ENCODE data around the gene TFE3. TPM values are rescaled to one million over a fixed set of nuclear protein-coding genes. Genes with fewer than 3 reads are reported as not detected.
"Not testable (repeated sequence)": the region's sequence is repeated elsewhere in the genome, so short reads cannot be mapped to it uniquely, and the experiment has no call there.

The TFE3 gene
- total RNA-seq, 6 donors from 2014 or later = 44.4 to 99.7 (median 72.3) TPM

GRCh38 chrX:48989483-48989882, 53.7 kb downstream of the TFE3 start:
- 55 to 65% methylated on average over 2 to 4 of the region's 4 CpGs for WGBS, 2 donors

GRCh38 chrX:48983896-48984295, 59.3 kb downstream of the TFE3 start:
- no peak overlapping the region for H3K27ac ChIP-seq
- ATAC-seq (ENCODE audit: low FRiP score in 2 of 2) = no peak
- H3K27me3 ChIP-seq = no peaks in the 10 kb centered on the region
- no peaks in the 10 kb centered on the region for H3K4me1 ChIP-seq
- WGBS, 2 donors = 81 to 84% methylated on average over 3 of the region's 3 CpGs
- peaks cover 0 to 59% (median 34%) of the 10 kb centered on the region in 4 donors for H3K36me3 ChIP-seq
- DNase-seq = no peak
- H3K9me3 ChIP-seq = no peaks in the 10 kb centered on the region
- no peak for TF ChIP-seq POLR2AphosphoS5 (IDR thresholded peaks at IDR 0.05)
- TF ChIP-seq CTCF (IDR thresholded peaks at IDR 0.05) = no peak
- no peak overlapping the region for H3K4me3 ChIP-seq

More at GRCh38 chrX:48989483-48989882, 53.7 kb downstream of the TFE3 start:
- H3K4me3 ChIP-seq = no peak overlapping the region
- H3K27me3 ChIP-seq = no peaks in the 10 kb centered on the region
- peaks cover 0 to 59% (median 22%) of the 10 kb centered on the region in 4 donors for H3K36me3 ChIP-seq
- H3K4me1 ChIP-seq = no peaks in the 10 kb centered on the region
- no peak overlapping the region for H3K27ac ChIP-seq
- DNase-seq (no peak), ATAC-seq (ENCODE audit: low FRiP score in 2 of 2) (no peak)
- TF ChIP-seq POLR2A (IDR thresholded peaks at IDR 0.05) = no peak
- no peak for TF ChIP-seq EP300 (IDR thresholded peaks at IDR 0.05)
- no peak for TF ChIP-seq POLR2AphosphoS5 (IDR thresholded peaks at IDR 0.05)
- TF ChIP-seq CTCF (IDR thresholded peaks at IDR 0.05) = no peak
- no peaks in the 10 kb centered on the region for H3K9me3 ChIP-seq

GRCh38 chrX:48983081-48983480, 60.1 kb downstream of the TFE3 start:
- TF ChIP-seq POLR2A (IDR thresholded peaks at IDR 0.05) = no peak
- TF ChIP-seq EP300 (IDR thresholded peaks at IDR 0.05) = no peak
- TF ChIP-seq POLR2AphosphoS5 (IDR thresholded peaks at IDR 0.05) = no peak
- no peak for TF ChIP-seq CTCF (IDR thresholded peaks at IDR 0.05)
- WGBS, 2 donors = 92 to 94% methylated on average over 13 to 17 of the region's 17 CpGs
- no peaks in the 10 kb centered on the region for H3K4me1 ChIP-seq
- no peak overlapping the region for H3K4me3 ChIP-seq
- no peaks in the 10 kb centered on the region for H3K9me3 ChIP-seq
- no peak overlapping the region for H3K27ac ChIP-seq
- no peak for DNase-seq
- H3K36me3 ChIP-seq = peaks cover 0 to 61% (median 34%) of the 10 kb centered on the region in 4 donors
- no peak for ATAC-seq (ENCODE audit: low FRiP score in 2 of 2)
- no peaks in the 10 kb centered on the region for H3K27me3 ChIP-seq

GRCh38 chrX:48981178-48981577, 62.0 kb downstream of the TFE3 start:
- Histone ChIP-seq H3K27ac (no peak overlapping the region), H3K4me3 (no peak overlapping the region), H3K36me3 (peaks cover 0 to 77% (median 36%) of the 10 kb centered on the region in 4 donors), H3K27me3 (no peaks in the 10 kb centered on the region), H3K9me3 (no peaks in the 10 kb centered on the region), H3K4me1 (no peaks in the 10 kb centered on the region)
- DNase-seq (no peak), ATAC-seq (ENCODE audit: low FRiP score in 2 of 2) (peak in 1 of 2 donors; percentile 64)
- no peak for TF ChIP-seq POLR2AphosphoS5 (IDR thresholded peaks at IDR 0.05)
- no peak for TF ChIP-seq EP300 (IDR thresholded peaks at IDR 0.05)
- TF ChIP-seq CTCF (IDR thresholded peaks at IDR 0.05) = no peak
- no peak for TF ChIP-seq POLR2A (IDR thresholded peaks at IDR 0.05)
- 93 to 100% methylated on average over 2 to 10 of the region's 10 CpGs for WGBS, 2 donors

- 80 to 93% methylated on average over 10 of the region's 10 CpGs for WGBS, 2 donors
- H3K27me3 ChIP-seq; H3K4me3 ChIP-seq; H3K4me1 ChIP-seq; ATAC-seq (ENCODE audit: low FRiP score in 2 of 2); H3K27ac ChIP-seq; DNase-seq; H3K9me3 ChIP-seq: not testable (repeated sequence)
- H3K36me3 ChIP-seq = peaks cover 0 to 79% (median 39%) of the 10 kb centered on the region in 4 donors
Measured at GRCh38 chrX:48980341-48980740, 62.8 kb downstream of the TFE3 start.

Small RNAs within 50 kb of the gene (small RNA-seq; reads per million reads assigned to genes)
- 0 to 0.11 (median 0) reads per million in 4 donors for gene RNU4-52P

Other genes starting within 250 kb of the TFE3 start
- 100 to 1,000 TPM in 2 of 6 donors, 10 to 100 TPM in 4; 59.1 to 171 (median 86.0) TPM for gene HDAC6, start 241.3 kb downstream of the TFE3 start, total RNA-seq
- gene ERAS, start 216.8 kb downstream of the TFE3 start, total RNA-seq = not detected
- gene PCSK1N, start 207.7 kb downstream of the TFE3 start, total RNA-seq = 1 to 10 TPM; 1.0 to 7.5 (median 2.3) TPM
- 10 to 100 TPM; 29.6 to 49.6 (median 42.6) TPM for gene TIMM17B, start 145.6 kb downstream of the TFE3 start, total RNA-seq
- 10 to 100 TPM; 49.1 to 76.9 (median 65.2) TPM for gene PQBP1, start 145.4 kb downstream of the TFE3 start, total RNA-seq
- 10 to 100 TPM in 5 of 6 donors, 1 to 10 TPM in 1; 5.2 to 32.0 (median 23.3) TPM for gene SLC35A2, start 131.7 kb downstream of the TFE3 start, total RNA-seq
- gene PIM2, start 124.3 kb downstream of the TFE3 start, total RNA-seq = 10 to 100 TPM; 16.3 to 36.1 (median 26.2) TPM
- 100 to 1,000 TPM in 1 of 6 donors, 10 to 100 TPM in 5; 40.1 to 101 (median 49.6) TPM for gene OTUD5, start 85.8 kb downstream of the TFE3 start, total RNA-seq
- gene KCND1, start 71.5 kb downstream of the TFE3 start, total RNA-seq = 1 to 10 TPM in 3 of 6 donors, under 1 TPM in 3; 0.61 to 3.1 (median 1.2) TPM
- 100 to 1,000 TPM in 1 of 6 donors, 10 to 100 TPM in 5; 37.5 to 140 (median 50.8) TPM for gene GRIPAP1, start 41.1 kb downstream of the TFE3 start, total RNA-seq
- gene CCDC120, start 15.6 kb upstream of the TFE3 start, total RNA-seq = 10 to 100 TPM in 3 of 6 donors, 1 to 10 TPM in 3; 6.0 to 13.5 (median 9.9) TPM
- gene PRAF2, start 30.6 kb upstream of the TFE3 start, total RNA-seq = 10 to 100 TPM; 12.5 to 26.2 (median 15.5) TPM
- gene WDR45, start 36.5 kb upstream of the TFE3 start, total RNA-seq = 100 to 1,000 TPM in 2 of 6 donors, 10 to 100 TPM in 4; 55.9 to 165 (median 74.2) TPM
- 10 to 100 TPM; 14.7 to 23.1 (median 20.4) TPM for gene GPKOW, start 80.4 kb upstream of the TFE3 start, total RNA-seq
- 10 to 100 TPM in 4 of 6 donors, 1 to 10 TPM in 2; 7.3 to 16.3 (median 12.9) TPM for gene MAGIX, start 119.4 kb upstream of the TFE3 start, total RNA-seq
- gene PLP2, start 128.5 kb upstream of the TFE3 start, total RNA-seq = 100 to 1,000 TPM in 2 of 6 donors, 10 to 100 TPM in 4; 32.7 to 135 (median 58.4) TPM
- 10 to 100 TPM; 14.4 to 43.0 (median 19.7) TPM for gene PRICKLE3, start 143.0 kb upstream of the TFE3 start, total RNA-seq
- 1 to 10 TPM; 2.1 to 8.0 (median 4.3) TPM for gene SYP, start 156.8 kb upstream of the TFE3 start, total RNA-seq
- gene CACNA1F, start 190.0 kb upstream of the TFE3 start, total RNA-seq = 1 to 10 TPM in 4 of 6 donors, under 1 TPM in 2; 0.46 to 6.3 (median 1.7) TPM
- gene CCDC22, start 192.1 kb upstream of the TFE3 start, total RNA-seq = 10 to 100 TPM in 5 of 6 donors, 1 to 10 TPM in 1; 9.9 to 22.0 (median 18.6) TPM
- under 1 TPM in 2 of 6 donors, not detected in 4; 0.23 to 0.54 TPM for gene FOXP3, start 221.4 kb upstream of the TFE3 start, total RNA-seq
- 10 to 100 TPM in 2 of 6 donors, 1 to 10 TPM in 4; 3.3 to 14.9 (median 7.1) TPM for gene PPP1R3F, start 226.4 kb upstream of the TFE3 start, total RNA-seq

Data from upper lobe of left lung (tissue), 6 donors.